ENCODE results near the gene BMP7. TPM values are rescaled to one million over a fixed set of nuclear protein-coding genes. Genes with fewer than 3 reads are reported as not detected.

BMP7 gene
- total and polyA plus RNA-seq, 2 experiments from 2014 or later: 15.9 to 22.8 TPM

DNA sequence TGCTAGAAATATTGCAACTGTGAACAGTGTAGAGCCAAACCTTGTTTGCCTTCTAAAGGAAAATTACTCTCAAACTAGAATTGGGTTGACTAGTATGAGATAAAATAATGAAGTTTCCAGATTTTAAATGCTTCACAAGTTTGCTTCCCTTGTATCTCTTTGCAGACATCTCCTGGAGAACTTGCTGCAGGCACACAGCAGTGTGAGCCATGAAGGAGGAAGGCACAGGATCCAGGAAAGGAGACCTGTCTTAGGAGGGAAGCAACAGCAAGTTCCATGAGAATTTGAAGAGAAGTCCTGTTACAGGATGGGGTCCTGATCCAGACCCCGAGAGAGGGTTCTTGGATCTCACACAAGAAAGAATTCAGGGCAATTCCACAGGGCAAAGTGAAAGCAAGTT is 115.9 kb downstream of the BMP7 start:
- Mint-ChIP-seq H3K27ac (no peak overlapping the region), H3K9me3 (no peaks in the 10 kb centered on the region), H3K4me1 (no peaks in the 10 kb centered on the region; the same call in 2 of the 3 replicates), H3K27me3 (ENCODE audit: insufficient read depth, low read depth, poor library complexity) (peaks cover 4% of the 10 kb centered on the region), H3K36me3 (ENCODE audit: low read depth) (no peaks in the 10 kb centered on the region), H3K4me3 (no peak overlapping the region)
- Histone ChIP-seq H3K4me1 (ENCODE audit: insufficient read depth) (no peaks in the 10 kb centered on the region), H3K27ac (ENCODE audit: low read depth) (no peak overlapping the region), H3K4me2 (no peak overlapping the region), H3K4me3 (no peak overlapping the region), H4K20me1 (replicated peaks; ENCODE audit: insufficient read depth) (no peaks in the 10 kb centered on the region), H3K9me2 (ENCODE audit: insufficient read depth) (peaks cover 5% of the 10 kb centered on the region; the same call in 1 of the 2 replicates), H2AFZ (0 out of 2 replicates have a peak overlapping the region, but pooled peaks have one; percentile 33), H3F3A (replicated peaks; ENCODE audit: low read depth) (no peaks in the 10 kb centered on the region), H3K79me2 (replicated peaks; ENCODE audit: insufficient read depth) (no peaks in the 10 kb centered on the region), H3K36me3 (ENCODE audit: insufficient read depth) (no peaks in the 10 kb centered on the region), H3K27me3 (ENCODE audit: insufficient read depth) (no peaks in the 10 kb centered on the region)
- ATAC-seq: no peak
- TF ChIP-seq ZNF331 (CRISPR knock-in tag; IDR thresholded peaks at IDR 0.05; ENCODE audit: low read depth): no peak
- no peak for TF ChIP-seq STAT1 (IDR thresholded peaks at IDR 0.05; ENCODE audit: unreplicated experiment)
- TF ChIP-seq CREB1 (CRISPR knock-in tag; IDR thresholded peaks at IDR 0.05; ENCODE audit: low read depth): no peak
- TF ChIP-seq NANOG (IDR thresholded peaks at IDR 0.05; ENCODE audit: borderline replicate concordance): no peak
- TF ChIP-seq EZH2 (IDR thresholded peaks at IDR 0.05; ENCODE audit: low read depth, unreplicated experiment): no peak
- TF ChIP-seq, protein P1, sequence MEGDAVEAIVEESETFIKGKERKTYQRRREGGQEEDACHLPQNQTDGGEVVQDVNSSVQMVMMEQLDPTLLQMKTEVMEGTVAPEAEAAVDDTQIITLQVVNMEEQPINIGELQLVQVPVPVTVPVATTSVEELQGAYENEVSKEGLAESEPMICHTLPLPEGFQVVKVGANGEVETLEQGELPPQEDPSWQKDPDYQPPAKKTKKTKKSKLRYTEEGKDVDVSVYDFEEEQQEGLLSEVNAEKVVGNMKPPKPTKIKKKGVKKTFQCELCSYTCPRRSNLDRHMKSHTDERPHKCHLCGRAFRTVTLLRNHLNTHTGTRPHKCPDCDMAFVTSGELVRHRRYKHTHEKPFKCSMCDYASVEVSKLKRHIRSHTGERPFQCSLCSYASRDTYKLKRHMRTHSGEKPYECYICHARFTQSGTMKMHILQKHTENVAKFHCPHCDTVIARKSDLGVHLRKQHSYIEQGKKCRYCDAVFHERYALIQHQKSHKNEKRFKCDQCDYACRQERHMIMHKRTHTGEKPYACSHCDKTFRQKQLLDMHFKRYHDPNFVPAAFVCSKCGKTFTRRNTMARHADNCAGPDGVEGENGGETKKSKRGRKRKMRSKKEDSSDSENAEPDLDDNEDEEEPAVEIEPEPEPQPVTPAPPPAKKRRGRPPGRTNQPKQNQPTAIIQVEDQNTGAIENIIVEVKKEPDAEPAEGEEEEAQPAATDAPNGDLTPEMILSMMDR (conservative IDR thresholded peaks at IDR 0.05; ENCODE audit: low read depth in 2 of 2): no peak
- no peak for TF ChIP-seq JUNB (IDR thresholded peaks at IDR 0.05; ENCODE audit: unreplicated experiment)
- TF ChIP-seq POLR2AphosphoS5 (IDR thresholded peaks at IDR 0.05; ENCODE audit: low read depth): no peak
- TF ChIP-seq, protein P2, sequence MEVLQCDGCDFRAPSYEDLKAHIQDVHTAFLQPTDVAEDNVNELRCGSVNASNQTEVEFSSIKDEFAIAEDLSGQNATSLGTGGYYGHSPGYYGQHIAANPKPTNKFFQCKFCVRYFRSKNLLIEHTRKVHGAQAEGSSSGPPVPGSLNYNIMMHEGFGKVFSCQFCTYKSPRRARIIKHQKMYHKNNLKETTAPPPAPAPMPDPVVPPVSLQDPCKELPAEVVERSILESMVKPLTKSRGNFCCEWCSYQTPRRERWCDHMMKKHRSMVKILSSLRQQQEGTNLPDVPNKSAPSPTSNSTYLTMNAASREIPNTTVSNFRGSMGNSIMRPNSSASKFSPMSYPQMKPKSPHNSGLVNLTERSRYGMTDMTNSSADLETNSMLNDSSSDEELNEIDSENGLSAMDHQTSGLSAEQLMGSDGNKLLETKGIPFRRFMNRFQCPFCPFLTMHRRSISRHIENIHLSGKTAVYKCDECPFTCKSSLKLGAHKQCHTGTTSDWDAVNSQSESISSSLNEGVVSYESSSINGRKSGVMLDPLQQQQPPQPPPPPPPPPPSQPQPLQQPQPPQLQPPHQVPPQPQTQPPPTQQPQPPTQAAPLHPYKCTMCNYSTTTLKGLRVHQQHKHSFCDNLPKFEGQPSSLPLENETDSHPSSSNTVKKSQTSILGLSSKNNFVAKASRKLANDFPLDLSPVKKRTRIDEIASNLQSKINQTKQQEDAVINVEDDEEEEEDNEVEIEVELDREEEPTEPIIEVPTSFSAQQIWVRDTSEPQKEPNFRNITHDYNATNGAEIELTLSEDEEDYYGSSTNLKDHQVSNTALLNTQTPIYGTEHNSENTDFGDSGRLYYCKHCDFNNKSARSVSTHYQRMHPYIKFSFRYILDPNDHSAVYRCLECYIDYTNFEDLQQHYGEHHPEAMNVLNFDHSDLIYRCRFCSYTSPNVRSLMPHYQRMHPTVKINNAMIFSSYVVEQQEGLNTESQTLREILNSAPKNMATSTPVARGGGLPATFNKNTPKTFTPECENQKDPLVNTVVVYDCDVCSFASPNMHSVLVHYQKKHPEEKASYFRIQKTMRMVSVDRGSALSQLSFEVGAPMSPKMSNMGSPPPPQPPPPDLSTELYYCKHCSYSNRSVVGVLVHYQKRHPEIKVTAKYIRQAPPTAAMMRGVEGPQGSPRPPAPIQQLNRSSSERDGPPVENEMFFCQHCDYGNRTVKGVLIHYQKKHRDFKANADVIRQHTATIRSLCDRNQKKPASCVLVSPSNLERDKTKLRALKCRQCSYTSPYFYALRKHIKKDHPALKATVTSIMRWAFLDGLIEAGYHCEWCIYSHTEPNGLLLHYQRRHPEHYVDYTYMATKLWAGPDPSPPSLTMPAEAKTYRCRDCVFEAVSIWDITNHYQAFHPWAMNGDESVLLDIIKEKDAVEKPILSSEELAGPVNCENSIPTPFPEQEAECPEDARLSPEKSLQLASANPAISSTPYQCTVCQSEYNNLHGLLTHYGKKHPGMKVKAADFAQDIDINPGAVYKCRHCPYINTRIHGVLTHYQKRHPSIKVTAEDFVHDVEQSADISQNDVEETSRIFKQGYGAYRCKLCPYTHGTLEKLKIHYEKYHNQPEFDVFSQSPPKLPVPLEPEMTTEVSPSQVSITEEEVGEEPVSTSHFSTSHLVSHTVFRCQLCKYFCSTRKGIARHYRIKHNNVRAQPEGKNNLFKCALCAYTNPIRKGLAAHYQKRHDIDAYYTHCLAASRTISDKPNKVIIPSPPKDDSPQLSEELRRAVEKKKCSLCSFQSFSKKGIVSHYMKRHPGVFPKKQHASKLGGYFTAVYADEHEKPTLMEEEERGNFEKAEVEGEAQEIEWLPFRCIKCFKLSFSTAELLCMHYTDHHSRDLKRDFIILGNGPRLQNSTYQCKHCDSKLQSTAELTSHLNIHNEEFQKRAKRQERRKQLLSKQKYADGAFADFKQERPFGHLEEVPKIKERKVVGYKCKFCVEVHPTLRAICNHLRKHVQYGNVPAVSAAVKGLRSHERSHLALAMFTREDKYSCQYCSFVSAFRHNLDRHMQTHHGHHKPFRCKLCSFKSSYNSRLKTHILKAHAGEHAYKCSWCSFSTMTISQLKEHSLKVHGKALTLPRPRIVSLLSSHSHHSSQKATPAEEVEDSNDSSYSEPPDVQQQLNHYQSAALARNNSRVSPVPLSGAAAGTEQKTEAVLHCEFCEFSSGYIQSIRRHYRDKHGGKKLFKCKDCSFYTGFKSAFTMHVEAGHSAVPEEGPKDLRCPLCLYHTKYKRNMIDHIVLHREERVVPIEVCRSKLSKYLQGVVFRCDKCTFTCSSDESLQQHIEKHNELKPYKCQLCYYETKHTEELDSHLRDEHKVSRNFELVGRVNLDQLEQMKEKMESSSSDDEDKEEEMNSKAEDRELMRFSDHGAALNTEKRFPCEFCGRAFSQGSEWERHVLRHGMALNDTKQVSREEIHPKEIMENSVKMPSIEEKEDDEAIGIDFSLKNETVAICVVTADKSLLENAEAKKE (CRISPR knock-in tag; IDR thresholded peaks at IDR 0.05): no peak
- no peak for TF ChIP-seq EZH2phosphoT487 (IDR thresholded peaks at IDR 0.05; ENCODE audit: unreplicated experiment)
- TF ChIP-seq, protein P3, sequence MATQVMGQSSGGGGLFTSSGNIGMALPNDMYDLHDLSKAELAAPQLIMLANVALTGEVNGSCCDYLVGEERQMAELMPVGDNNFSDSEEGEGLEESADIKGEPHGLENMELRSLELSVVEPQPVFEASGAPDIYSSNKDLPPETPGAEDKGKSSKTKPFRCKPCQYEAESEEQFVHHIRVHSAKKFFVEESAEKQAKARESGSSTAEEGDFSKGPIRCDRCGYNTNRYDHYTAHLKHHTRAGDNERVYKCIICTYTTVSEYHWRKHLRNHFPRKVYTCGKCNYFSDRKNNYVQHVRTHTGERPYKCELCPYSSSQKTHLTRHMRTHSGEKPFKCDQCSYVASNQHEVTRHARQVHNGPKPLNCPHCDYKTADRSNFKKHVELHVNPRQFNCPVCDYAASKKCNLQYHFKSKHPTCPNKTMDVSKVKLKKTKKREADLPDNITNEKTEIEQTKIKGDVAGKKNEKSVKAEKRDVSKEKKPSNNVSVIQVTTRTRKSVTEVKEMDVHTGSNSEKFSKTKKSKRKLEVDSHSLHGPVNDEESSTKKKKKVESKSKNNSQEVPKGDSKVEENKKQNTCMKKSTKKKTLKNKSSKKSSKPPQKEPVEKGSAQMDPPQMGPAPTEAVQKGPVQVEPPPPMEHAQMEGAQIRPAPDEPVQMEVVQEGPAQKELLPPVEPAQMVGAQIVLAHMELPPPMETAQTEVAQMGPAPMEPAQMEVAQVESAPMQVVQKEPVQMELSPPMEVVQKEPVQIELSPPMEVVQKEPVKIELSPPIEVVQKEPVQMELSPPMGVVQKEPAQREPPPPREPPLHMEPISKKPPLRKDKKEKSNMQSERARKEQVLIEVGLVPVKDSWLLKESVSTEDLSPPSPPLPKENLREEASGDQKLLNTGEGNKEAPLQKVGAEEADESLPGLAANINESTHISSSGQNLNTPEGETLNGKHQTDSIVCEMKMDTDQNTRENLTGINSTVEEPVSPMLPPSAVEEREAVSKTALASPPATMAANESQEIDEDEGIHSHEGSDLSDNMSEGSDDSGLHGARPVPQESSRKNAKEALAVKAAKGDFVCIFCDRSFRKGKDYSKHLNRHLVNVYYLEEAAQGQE (IDR thresholded peaks at IDR 0.05; ENCODE audit: unreplicated experiment): no peak
- TF ChIP-seq ZNF114 (CRISPR knock-in tag; IDR thresholded peaks at IDR 0.05): no peak
- TF ChIP-seq, protein P4, sequence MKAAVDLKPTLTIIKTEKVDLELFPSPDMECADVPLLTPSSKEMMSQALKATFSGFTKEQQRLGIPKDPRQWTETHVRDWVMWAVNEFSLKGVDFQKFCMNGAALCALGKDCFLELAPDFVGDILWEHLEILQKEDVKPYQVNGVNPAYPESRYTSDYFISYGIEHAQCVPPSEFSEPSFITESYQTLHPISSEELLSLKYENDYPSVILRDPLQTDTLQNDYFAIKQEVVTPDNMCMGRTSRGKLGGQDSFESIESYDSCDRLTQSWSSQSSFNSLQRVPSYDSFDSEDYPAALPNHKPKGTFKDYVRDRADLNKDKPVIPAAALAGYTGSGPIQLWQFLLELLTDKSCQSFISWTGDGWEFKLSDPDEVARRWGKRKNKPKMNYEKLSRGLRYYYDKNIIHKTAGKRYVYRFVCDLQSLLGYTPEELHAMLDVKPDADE (IDR thresholded peaks at IDR 0.05): no peak
- no peak for DNase-seq (ENCODE audit: low spot score)

All from GM23338 (cell line).